HG03025 (cell line): ENCODE measurements around the gene BRD7.

ENCODE experiments used
- ATAC-seq: cut with Tn5 transposase; IDR thresholded peaks from one replicate; pipeline ENCODE4 v1.9.1; 2021; ENCODE audit warnings: mild to moderate bottlenecking, moderate library complexity; ENCODE audit not compliant: unreplicated experiment, low FRiP score

BRD7 gene

DNA sequence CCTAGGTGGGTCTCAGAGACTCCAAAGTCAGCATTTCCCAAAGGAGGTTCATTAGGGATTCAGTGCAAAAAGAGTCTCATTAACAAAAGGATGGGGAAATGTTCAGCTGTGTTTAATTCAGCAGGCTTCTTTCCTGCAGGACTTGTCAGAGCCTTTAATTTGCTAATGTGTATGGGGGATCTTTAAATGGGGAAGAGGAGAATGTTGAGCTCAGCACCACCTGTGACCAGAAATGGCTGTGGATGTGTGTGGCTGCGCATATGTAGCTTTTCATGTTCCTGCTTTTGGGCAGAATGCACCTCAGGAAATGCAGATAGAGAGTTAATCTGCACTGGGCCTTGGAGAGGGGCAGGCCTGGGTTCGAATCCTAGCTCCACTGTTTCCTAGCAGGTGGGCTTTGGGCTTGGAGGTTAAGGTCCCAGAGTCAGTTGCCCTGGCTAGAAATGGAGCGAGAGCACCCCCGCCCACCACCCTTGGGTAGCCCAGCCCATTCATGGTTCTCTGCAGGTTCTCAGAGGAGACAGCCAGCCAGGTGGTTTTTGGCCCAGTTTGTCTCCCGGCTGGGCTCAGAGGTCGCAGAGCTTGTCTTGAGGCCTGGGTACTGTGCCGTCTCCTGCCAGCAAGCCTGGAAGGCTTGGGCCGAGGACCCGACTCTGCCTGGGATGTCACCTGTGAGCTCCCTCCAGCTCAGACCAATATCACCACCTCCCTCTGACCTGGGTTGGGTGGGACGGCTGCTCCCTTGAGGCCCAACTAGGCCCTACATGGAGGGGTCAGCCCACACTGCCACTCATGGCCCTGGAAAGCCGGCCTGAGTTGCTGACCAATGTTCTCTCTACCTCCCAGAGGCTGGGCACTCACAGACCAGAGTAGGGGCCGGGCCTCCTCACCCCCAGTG, 93.1 kb downstream of the BRD7 start:
- ATAC-seq = no peak

DNA sequence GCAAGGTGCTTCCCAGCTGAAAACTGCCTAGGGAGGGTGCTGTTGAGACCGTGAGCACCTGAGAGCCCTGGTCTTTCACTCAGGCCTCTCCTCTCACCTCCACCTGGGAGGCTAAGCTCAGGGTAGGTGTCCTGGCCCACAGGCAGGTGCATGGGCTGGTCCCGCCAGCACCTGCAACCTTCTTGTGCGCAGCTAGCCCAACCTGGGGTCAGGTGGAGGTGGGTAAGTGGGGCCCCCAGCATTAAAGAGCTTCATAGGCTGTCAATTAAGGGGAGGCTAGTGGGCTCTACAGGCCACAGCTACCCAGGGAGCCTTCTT, 93.7 kb downstream of the BRD7 start:
- ATAC-seq = no peak

DNA sequence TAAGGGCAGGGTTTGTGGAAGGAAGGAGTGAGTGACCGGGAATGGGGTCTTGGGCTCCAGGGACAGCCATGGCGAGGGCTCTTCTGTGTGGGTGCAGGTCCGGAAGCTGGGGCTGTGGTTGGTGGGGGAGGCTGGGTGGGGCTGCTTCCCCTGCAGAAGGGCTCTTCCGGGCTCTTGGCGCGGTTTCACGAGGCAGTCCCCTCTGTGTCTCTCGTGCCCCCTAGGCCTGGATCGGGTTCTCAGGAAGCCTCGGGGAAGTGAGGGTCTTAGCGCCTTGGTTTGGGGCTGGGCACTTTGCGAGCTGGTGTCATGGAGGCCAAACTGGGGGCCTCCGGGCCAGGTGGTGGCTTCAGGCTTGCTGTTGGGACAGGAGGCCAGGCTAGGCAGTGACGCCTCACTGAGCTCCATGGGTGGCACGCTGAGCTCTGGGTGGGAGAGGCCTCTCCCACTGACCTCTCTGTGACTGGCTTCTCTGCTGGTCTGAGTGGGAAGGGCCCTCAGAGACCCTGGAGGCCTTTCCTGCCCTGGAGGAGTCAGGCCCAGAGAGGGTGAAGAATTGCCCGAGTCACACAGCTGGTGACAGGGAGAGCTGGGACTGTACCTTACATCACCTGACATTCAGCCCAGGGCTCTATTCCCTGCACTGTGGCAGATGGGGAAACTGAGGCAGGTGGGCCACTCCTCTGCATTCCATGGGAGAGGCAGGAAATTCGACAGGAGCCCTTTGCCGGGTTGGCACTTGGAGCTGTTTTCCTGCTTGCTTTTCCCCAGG, 94.3 kb downstream of the BRD7 start:
- ATAC-seq = peak; percentile 28

DNA sequence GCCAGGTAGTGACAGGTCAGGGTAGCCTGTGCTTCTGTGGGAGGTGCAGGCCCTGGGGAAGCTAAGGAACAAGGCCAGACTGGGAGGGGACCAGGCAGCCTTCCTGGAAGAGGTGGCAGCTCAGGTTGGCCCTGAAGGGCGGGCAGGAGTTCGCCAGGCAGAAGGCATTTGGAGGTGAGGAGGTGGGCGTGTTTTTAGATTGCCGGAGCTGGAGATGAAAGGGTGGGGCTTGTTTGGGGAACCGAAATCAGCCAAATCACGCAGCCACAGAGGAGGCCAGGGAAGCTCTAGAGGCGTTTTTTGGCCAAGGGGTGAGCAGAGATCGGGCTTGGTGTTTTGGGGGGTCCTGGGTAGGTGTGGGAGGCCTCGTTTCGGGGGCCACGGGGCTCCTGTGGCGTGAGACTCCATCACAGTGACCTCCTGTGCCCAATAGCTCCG, 94.9 kb downstream of the BRD7 start:
- peak; percentile 59 for ATAC-seq

DNA sequence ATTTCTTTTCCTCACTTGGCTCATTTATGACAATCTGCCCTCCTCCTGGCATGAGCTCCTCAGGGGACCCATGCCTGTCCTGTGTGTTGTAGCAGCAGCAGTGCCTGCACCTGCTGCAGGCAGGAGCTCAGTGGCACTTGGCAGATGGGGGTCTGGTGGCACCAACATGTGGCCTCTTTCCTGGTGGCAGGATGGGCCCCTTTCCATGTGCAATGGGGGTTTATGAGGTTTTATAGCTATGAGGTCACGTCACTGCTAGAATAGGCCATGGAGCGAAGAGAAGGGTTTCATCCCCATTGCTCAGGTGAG, 95.5 kb downstream of the BRD7 start:
- ATAC-seq = no peak

DNA sequence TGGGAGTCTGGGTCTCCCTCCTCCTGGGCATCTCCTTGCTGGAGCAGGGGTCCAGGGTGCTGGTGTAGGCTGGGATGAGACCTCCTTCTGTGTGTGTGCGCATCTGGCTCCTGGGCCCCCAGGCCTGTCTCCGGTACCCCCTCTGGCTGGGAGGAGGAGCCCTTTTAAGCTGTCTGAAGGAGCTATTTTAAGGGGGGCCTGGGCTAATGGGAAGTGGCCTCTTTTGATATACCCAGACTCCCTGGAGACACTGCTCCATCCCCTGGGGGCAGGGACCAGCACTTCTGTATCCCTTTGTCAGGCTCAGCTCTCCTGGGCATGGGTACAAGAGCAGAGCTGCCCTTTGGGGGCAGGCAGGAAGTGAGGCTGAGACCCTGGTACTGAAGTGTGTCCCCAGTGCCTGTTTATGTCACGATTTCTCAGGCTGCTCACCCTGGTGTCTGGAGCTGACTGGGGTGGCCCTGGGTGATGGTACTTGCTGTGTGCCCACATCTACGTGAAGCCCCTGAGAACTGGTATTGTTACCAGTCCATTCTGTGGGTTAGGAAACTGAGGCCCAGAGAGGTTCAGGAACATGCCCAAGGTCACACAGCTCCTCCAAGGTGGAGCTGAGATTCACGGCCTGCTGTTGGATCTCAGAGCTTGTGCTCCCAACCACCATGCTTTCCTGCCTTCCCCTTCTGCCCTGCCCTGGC, 96.0 kb downstream of the BRD7 start:
- no peak for ATAC-seq

DNA sequence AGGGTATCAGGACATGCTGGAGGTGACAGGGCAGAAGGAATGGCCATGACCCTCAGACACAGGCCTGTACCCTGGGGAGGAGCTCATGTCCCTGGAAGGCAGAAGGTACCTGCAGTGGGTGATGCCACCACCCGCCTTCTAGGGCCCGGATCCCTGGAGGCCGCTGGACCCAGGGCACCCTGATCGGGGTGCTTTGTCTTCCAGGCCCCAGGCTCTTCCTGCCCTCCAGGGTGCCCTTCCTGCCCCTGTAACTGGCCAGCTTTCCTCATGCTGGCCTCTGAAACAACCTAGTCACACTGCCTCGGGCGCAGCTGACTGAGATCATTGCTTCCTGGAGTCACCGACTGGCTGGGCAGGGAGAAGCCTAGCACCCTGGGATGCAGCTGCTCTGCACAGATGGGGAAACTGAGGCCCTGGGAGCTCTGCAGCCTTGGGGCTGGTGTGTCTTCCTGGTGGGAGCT, 96.6 kb downstream of the BRD7 start:
- no peak for ATAC-seq

DNA sequence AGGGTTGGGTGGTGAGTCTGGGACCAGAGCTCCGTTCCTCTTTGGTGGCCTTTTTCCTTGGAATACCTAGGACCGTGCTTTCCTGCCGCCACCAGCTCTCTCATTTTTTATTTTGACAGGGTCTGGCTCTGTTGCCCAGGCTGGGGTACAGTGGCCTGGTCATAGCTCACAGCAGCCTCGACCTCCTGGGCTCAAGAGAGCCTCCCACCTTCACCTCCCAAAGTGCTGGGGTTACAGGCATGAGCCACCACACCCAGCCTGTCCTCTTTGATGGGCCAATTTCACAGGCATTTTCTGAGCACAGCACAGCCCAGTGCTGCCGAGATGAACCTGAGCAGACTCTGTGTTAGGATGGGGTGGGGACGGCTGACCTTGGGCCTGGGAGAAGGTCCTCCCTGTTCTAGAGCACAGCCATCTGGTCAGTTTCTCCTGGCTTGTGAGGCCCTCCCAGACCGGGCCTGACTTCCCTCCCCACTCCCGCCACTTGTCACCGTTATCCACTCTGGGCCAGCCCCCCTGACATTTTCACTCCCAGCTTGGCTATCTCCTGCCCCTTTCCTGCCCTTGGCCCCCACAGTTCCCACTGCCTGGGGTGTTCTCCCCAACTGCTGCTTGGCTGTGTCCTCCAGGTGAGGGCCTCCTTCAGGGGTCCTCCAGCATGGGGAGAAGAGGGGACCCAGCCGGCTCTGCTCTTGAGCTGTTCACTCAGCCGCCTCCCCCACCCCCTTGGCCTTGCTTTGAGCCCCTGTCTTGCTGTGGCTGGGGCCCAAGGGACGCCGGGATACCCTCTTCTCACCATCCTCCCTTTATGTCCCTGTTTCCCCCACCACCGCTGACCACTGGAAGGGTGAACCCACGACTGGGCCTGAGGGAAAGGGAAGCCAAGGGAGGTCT, 97.4 kb downstream of the BRD7 start:
- no peak for ATAC-seq

DNA sequence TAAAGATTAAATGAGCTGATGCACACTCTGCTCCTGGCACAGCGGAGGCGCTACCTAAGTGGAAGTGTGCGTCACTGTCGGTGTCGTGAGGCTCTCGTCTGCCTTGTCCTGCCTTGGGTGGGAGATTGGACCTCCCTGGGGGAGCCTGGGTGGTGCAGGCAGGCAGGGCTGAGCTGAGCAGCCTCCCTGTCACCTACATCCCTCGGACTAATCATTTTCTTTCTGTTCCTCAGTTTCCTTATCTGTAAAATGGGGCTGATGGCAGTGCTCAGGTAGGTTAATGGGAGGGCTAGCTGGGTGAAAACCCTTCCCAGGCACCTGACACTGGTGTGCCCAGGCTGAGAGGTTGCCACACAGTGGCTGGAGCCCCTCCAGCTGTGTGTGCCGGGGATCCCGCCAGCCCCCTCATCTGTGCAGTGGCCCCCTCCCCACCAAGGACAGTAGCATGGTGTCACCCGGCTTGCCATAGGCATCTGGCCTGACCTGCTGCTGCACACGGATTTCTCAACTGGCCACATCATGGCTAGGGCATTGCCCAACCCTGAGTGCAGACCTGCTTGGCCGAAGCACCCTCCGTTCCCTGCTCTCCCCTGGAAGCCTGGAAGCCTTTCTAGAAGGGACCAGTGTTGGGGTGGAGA, 98.2 kb downstream of the BRD7 start:
- ATAC-seq = no peak

DNA sequence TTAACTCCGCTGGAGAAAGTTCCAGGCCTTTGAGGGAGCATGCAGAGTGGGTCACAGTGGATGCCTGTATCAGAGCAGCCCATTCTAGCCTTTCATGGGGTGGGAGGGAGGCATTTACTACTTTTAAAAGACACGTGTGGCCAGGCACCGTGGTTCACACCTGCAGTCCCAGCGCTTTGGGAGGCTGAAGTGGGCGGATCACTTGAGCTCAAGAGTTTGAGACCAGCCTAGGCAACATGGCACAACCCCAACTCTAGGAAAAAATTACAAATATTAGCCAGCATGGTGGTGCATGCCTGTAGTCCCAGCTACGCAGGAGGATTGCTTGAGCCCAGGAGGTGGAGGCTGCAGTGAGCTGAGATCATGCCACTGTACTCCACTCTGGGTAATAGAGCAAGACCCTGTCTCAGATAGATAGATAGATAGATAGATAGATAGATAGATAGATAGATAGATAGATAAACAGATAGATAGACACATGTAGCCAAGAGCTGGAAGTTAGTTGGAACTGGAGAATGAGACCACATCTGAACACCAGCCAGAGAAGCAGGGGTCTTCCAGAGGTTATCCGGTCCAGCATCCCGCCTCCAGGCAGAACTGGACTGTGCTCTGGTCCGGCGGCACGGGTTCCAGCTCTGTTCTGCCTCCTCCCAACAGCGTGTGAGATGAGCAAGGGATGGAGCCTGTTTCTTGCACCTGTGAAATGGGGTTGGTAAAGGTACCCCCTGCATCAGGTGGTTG, 98.8 kb downstream of the BRD7 start:
- no peak for ATAC-seq

DNA sequence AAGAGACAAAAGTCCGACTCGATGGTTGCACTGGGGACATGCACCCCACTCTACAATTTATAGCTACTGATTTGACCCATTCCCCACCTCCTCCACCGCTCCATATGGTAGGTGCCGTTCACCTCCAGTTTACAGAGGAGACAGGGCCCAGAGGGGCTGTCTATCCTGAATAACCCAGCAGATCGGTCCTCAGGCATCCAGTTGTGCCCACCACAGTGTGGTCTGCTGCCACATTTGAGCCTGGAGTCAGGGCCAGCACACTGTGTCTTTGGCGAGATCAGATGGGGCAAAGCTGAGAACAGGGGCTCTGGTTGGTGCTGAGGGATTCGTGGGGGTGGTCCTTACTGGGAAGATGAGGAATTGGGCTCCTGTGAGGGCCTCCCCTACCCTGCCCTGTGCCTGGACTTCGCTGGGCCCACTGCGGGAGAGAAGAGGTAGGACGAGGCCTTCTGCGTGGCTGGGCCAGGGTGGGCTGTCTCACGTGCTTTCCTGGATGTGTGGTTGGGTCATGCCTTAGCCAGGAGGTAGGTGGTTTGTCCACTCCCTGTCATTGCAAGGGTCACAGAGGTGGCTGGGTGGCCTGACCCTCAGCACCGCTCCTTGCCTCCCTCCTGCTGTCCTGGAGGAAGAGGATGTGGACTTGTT, 99.6 kb downstream of the BRD7 start:
- no peak for ATAC-seq

DNA sequence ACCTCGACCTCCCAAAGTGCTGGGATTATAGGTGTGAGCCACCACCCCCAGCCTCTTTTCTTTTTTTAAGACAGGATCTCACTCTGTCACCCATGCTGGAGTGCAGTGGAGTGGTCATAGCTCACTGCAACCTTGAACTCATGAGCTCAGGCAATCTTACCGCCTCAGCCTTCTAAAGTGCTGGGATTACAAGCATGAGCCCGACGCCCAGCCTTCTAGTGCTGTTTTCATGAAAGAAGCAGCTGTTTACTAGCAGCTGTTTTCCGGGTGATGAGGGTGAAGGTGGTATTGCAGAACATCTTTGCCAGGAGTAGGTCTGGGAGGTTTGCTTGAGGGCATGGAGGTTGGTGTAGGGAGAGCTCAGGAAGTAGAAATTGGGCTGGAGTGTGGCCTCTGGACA, 100.4 kb downstream of the BRD7 start:
- no peak for ATAC-seq

DNA sequence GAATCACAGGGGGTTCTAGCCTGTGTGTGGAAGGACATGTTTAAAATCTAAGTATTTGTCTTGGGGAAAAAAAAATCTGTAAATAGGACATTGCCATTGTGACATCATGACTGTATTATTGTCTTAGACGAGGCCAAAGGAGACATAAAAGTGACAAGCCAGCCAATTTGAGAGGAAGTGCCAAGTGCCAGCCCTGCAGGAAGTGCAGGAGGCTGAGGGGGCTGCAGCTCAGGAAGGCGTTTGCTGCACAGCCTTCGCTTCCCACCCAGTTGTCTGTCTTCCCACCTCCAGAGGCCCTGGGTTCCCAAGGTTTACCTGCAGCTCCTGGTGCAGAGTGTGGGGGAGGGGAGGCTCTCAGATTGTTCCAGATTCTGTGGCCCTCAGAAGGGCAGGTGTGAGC, 101.1 kb downstream of the BRD7 start:
- no peak for ATAC-seq

DNA sequence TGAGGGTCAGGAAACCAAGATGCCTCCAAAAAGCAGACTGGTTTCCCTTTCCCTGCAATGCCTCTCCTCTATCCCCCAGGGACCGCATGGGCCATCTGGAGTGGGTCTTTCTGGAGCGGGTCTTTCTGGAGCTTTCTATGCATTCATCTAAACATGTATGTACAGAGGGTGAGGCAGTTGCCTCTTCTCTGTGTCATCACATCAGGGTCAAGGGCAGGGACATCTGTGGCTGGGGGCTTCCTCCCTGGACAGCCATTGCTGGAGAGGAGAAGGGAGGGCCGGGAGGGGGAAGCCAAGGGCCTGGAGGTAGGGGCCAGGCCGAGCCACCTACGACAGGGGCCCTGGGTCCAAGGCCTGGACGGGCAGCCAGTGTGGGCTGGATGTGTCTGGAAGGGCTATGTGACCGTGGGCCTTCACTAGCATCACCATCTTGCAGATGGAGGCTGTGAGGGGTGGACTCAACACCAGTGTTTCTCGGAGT, 101.6 kb downstream of the BRD7 start:
- no peak for ATAC-seq

DNA sequence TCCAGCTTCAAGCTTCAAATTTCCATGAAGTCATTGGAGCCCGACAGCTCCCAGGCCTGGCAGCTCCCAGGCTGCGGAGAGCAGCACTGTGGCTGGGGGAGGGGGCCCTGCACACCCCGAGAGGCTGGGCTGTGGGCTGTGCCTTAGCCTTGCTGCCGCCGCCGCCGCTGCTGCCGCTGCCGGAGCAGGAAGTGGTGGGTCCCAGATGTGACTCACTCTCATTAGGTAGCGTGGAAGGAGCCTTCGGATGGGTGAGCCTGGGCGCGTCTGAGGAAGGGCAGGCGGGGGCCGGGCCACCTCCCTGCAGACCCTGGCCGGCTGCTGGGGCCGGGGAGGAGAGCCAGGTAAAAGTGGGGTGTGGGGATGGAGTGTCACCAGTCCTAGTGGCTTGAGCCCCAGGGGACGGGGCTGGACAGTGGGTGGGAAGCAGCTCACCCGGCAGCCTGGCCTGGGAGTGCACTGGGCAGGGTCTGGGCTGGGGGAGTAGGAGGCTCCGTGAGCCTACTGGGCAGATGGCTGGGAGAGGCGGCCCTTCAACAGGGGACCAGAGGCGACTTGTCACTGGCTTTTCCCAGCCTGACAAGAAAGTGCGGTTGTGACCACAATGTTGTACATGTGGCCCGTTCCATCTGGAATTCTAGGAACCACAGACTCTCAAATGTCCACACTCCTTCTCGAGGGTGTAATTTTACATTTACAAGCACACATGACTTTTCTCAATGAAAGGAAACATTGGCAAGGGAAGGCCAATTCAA, 102.3 kb downstream of the BRD7 start, which contains the start of gene ADCY7:
ADCY7 (plus strand) TSS at position 215 of the 755 bp plus-strand sequence. CDS start 21,629 bp downstream, outside the sequence.
- ATAC-seq = peak; percentile 66
